OCI-LY3 (cell line): ENCODE results near the gene TRIM16.
"Not testable (repeated sequence)": the region's sequence is repeated elsewhere in the genome, so short reads cannot be mapped to it uniquely, and the experiment has no call there.

ENCODE experiments used
- H2AFZ ChIP-seq: fragments of 200-600, 300-600 bp; shearing (Covaris generic); 2 replicates; pipeline ENCODE4 v1.6.0; 2014; ENCODE audit warnings: antibody characterized with exemption, low read depth, low read length
- H3K27ac ChIP-seq: fragments of 200-600, 300-600 bp; sonication (generic); 2 replicates; pipeline ENCODE4 v1.5.1; 2014; ENCODE audit warnings: mild to moderate bottlenecking, low read length, moderate library complexity, mixed read lengths
- H3K27me3 ChIP-seq: fragments of 200-600, 300-600 bp; sonication (generic); 2 replicates; pipeline ENCODE4 v1.6.1; 2014; ENCODE audit warnings: low read depth, low read length, mixed read lengths
- H3K36me3 ChIP-seq: fragments of 200-600, 300-600 bp; sonication (generic); replicated peaks from 2 replicates; pipeline ENCODE3; 2014; ENCODE audit warnings: low read depth, low read length, mixed read lengths
- H3K4me1 ChIP-seq: fragments of 300-600, 200-600 bp; sonication (generic); 2 replicates; pipeline ENCODE4 v1.6.1; 2014; ENCODE audit warnings: low read length, mixed read lengths
- H3K4me2 ChIP-seq: fragments of 200-600, 300-600 bp; sonication (generic); 2 replicates; pipeline ENCODE4 v1.6.1; 2014; ENCODE audit warnings: low read length, mixed read lengths
- H3K4me3 ChIP-seq: fragments of 300-600, 200-600 bp; sonication (generic); 2 replicates; pipeline ENCODE4 v1.5.1; 2014; ENCODE audit warnings: antibody characterized with exemption, mild to moderate bottlenecking, low read length, moderate library complexity
- H3K79me2 ChIP-seq: fragments of 300-600, 200-600 bp; shearing (Covaris generic); 2 replicates; pipeline ENCODE4 v1.6.1; 2014; ENCODE audit warnings: mild to moderate bottlenecking, low read length, mixed read lengths
- H3K9ac ChIP-seq: fragments of 300-600, 200-600 bp; shearing (Covaris generic); 2 replicates; pipeline ENCODE4 v1.6.0; 2014; ENCODE audit warnings: mild to moderate bottlenecking, low read length, moderate library complexity
- H3K9me3 ChIP-seq: fragments of 200-600, 300-600 bp; shearing (Covaris generic); 2 replicates; pipeline ENCODE4 v1.6.1; 2014; ENCODE audit warnings: low read length, mixed read lengths; ENCODE audit not compliant: insufficient read depth
- H4K20me1 ChIP-seq: fragments of 200-600, 300-600 bp; sonication (generic); 2 replicates; pipeline ENCODE4 v1.6.1; 2016; ENCODE audit warnings: low read length, mixed read lengths; ENCODE audit not compliant: insufficient read depth

The TRIM16 gene

DNA sequence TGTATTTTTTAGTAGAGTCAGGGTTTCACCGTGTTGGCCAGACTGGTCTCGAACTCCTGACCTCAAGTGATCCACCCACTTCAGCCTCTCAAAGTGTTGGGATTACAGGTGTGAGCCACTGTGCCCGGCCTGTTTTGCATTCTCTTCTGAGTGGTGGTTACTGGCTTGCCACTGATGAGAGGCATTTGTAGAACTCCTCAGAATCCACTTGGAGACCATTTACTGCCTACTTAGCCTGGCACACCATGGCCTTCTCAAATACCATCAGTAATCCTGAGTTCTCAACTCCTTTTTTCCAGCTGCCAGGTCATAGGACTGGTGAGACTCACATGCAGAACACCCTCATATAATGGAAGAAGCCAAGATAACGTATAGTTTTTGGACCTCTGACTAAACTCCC, 42.1 kb downstream of the TRIM16 start:
- H3K4me1 ChIP-seq = peaks cover 10% of the 10 kb centered on the region
- H3K36me3 ChIP-seq, H3K27me3 ChIP-seq, H3K9me3 ChIP-seq, H3K27ac ChIP-seq, H3K79me2 ChIP-seq, H4K20me1 ChIP-seq, H3K4me3 ChIP-seq, H3K4me2 ChIP-seq, H3K9ac ChIP-seq, H2AFZ ChIP-seq: not testable (repeated sequence)

DNA sequence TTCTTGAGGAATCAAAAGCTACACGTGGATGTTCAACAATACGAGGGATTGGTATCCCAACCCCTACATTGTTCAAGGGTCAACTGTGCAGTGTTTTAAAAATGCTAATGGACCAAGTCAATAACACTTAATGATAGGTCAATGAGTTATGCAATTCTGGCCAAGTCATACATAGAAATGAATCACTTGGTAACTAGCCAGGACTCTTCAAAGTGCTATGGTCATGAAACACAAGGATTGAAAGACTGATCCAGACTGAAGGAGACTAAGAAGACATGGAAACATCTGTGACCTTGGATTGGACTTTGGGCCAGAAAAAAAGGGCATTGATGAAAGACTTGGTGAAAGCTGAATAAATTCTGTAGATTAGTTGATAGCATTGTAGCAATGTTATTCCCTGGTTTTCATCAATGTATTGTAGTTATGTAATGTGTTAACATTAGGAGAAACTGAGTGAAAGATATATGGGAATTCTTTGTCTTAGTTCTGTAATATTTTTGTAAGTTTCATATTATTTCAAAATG, 53.1 kb downstream of the TRIM16 start:
- not testable (repeated sequence) for H3K36me3 ChIP-seq, H3K27me3 ChIP-seq, H2AFZ ChIP-seq, H3K79me2 ChIP-seq, H3K9me3 ChIP-seq, H4K20me1 ChIP-seq, H3K4me2 ChIP-seq, H3K27ac ChIP-seq, H3K4me3 ChIP-seq, H3K4me1 ChIP-seq, H3K9ac ChIP-seq

DNA sequence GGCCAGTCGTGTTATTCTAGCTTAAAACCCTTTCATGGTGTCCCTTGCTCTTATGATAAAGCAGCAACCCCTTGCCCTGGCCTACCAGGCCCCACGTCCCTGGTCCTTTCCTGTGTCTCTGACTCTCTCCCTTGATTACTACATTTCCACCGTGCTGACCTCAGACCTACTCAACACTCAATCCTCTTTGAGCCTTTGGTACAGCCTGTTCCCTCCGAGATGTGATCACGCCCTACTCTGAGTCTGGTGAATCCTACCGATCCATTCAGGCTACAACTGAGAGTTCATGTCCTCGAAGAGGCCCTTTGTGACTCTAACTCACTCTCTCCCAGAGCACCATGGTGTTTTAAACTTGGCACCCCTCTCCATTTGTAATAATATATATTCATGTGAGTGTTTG, 54.1 kb downstream of the TRIM16 start:
- not testable (repeated sequence) for H4K20me1 ChIP-seq, H3K9me3 ChIP-seq, H3K4me1 ChIP-seq, H3K4me3 ChIP-seq, H3K27ac ChIP-seq, H2AFZ ChIP-seq, H3K4me2 ChIP-seq, H3K36me3 ChIP-seq, H3K9ac ChIP-seq, H3K79me2 ChIP-seq, H3K27me3 ChIP-seq

DNA sequence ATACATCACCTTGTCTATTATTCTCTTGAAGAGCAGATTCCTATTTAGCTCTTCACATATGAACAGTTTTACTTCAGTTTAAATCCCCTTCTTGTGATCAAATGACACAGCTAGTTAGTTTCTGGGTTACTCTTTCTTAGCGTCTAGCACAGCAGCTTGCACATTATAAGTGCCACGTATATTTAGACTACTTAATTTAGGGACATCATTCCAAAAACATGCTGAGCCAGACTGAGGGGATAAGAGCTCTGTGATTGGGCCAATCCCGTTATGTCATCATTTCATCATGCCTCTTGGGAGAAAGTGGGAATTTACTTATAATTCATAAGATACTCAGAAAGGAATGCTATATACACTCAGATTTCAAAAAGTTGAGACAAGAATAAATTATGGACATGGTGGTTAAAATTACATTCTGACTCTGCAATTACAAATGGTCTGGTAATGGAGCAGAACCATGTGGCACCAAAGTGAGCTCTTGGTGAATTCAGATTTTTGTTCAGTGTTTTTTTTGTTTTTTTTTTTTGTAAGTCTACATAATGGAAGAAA, 60.4 kb downstream of the TRIM16 start:
- H3K9ac ChIP-seq, H3K4me2 ChIP-seq, H3K4me1 ChIP-seq, H3K27me3 ChIP-seq, H3K9me3 ChIP-seq, H4K20me1 ChIP-seq, H3K4me3 ChIP-seq, H3K27ac ChIP-seq, H3K36me3 ChIP-seq, H2AFZ ChIP-seq, H3K79me2 ChIP-seq: not testable (repeated sequence)

DNA sequence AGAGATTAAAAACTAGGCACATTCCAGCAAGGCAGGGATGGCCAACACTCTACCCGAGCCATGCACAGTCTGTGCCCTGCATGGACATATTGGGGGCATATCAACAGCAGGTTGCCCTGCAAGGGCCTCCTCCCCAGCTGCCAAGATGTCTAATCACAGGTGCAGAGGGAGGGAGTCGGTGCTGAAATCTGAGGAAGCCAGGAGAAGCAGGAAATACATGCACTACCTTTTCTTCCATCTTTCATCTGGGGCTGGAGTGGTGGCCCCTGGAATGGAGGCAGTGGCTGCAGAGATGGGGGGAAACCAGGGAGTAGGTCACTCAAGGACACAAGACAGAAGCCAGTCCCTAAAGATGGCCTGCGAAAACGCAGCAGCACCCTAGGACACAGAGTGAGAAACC, 60.9 kb downstream of the TRIM16 start:
- H3K4me1 ChIP-seq, H3K4me2 ChIP-seq, H3K27me3 ChIP-seq, H2AFZ ChIP-seq, H3K9me3 ChIP-seq, H3K9ac ChIP-seq, H3K4me3 ChIP-seq, H4K20me1 ChIP-seq, H3K36me3 ChIP-seq, H3K27ac ChIP-seq, H3K79me2 ChIP-seq: not testable (repeated sequence)

DNA sequence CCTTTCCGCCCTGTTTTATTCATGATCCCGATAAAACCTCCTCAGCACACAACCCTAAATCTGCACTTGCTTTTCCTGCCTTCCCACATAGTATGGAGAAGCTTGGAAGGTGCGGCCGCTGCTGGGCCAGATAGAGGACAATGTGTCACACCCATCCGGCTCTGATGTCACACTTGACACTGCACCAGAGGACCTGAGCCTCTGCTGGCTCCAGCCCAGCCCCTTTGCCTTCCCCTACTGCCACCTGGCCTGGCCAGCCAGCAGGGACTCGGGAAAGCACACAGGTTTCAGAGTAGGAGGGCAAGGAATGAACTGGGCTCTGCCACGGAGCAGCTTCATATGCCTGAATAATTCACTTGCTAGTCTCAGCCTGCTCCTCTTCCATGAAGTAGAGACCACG, 62.0 kb downstream of the TRIM16 start:
- not testable (repeated sequence) for H3K27me3 ChIP-seq, H4K20me1 ChIP-seq, H3K4me2 ChIP-seq, H3K4me1 ChIP-seq, H3K36me3 ChIP-seq, H3K4me3 ChIP-seq, H3K27ac ChIP-seq, H3K9ac ChIP-seq, H2AFZ ChIP-seq, H3K79me2 ChIP-seq, H3K9me3 ChIP-seq

DNA sequence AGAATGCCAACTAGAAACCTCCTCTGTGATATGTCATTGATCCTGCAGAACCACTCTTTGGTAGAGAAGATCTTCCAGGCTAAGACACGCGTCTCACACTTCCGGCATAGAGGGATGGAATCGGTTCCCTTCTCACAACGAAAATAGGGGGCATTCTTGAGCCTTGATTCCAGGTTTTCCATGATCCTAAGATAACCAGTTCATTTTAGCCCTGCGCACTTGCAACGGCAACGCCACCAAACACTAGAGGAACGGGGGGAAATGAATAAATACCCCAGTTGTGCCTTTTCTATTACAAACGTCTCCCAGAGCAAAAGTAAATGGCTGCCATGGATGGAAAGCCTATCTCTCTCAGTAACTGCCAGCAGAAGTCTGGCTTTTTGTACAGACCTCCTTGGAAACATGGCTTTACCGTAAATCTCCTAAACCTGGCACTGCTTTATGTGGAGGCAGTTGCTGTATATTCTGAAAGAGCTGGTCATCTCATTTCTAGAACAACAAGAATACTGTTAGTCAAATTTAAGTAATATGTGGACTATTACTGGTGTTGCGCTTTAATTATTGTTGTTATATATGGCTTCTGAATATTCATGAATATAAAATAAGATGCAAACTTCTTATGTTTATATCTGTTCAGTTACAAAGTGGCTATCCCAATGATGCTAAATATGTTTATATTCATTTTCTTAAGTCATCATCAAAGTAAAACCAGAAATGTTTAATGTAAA, 64.6 kb downstream of the TRIM16 start, which contains the start of gene FBXW10B:
TSS of gene FBXW10B (minus strand) at position 374 of the 728 bp plus-strand sequence. CDS start at position 182, 192 bp downstream.
- H3K9me3 ChIP-seq, H4K20me1 ChIP-seq, H3K36me3 ChIP-seq, H3K27me3 ChIP-seq, H3K4me3 ChIP-seq, H3K9ac ChIP-seq, H3K27ac ChIP-seq, H3K4me1 ChIP-seq, H3K4me2 ChIP-seq, H3K79me2 ChIP-seq, H2AFZ ChIP-seq: not testable (repeated sequence)

DNA sequence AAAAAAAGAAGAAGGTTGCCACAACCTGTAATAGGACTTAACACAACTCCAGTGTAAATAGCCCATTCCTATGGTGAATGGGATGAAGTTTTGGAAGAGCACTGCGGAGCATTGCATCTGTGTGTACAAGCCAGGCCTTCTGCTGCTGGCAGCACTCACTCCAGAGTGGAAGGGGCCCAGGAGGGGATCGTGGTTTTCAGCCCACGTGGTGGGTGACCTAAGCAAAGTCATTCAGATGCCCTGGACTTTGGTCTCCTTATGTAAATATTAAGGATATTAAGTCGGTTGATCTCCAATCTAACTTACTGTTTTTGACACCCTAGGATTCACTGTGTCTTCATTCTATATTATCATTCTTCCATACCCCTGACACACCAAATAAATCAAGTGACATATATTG, 67.3 kb downstream of the TRIM16 start:
- not testable (repeated sequence) for H3K4me2 ChIP-seq

DNA sequence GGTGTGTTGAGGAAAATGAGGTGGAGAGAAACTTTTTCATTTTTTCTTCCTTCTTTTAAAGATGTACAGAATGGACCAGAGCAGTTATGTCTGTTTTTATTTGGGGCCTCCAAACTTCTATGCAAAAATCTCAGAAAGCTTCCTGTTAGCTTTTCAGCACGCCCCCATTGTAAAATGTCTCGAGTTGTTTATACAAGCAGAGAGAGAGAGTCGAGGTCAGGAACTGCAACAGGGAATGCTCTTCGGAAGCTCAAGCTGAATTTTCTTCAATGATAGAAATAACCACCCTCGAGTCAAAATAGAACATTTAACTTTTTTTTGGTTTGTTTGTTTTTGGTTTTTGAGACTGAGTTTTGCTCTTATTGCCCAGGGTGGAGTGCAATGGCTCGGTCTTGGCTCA, 68.3 kb downstream of the TRIM16 start:
- not testable (repeated sequence) for H3K9ac ChIP-seq, H3K4me3 ChIP-seq, H2AFZ ChIP-seq, H3K9me3 ChIP-seq, H3K27ac ChIP-seq, H4K20me1 ChIP-seq, H3K4me2 ChIP-seq, H3K79me2 ChIP-seq, H3K36me3 ChIP-seq, H3K4me1 ChIP-seq, H3K27me3 ChIP-seq

More for the DNA sequence above, 67.3 kb downstream of the TRIM16 start:
- H2AFZ ChIP-seq, H3K9ac ChIP-seq, H3K4me3 ChIP-seq, H3K27ac ChIP-seq, H3K4me1 ChIP-seq, H3K36me3 ChIP-seq, H3K79me2 ChIP-seq, H4K20me1 ChIP-seq, H3K9me3 ChIP-seq, H3K27me3 ChIP-seq: not testable (repeated sequence)

DNA sequence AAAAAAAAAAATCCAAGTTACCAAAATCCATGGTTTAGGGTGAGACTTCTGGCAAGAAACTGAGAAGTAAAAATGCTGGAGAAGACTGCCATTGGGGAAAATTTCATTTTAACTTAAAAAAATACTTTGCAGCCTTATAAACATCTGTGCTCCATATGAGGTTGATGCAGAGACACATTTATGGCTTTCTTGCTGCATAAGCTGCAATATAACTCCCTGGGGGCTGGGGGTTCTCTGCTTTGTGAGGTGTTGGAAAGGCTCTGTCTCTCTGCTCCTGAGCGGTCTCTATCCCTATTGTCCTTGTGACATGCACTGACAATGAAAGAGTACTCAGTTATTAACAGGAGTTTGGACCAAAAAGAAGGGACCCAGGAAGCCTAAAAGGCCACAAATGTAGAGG, 71.0 kb downstream of the TRIM16 start:
- not testable (repeated sequence) for H3K4me3 ChIP-seq, H3K36me3 ChIP-seq, H3K4me1 ChIP-seq, H2AFZ ChIP-seq, H3K27me3 ChIP-seq, H3K9ac ChIP-seq, H3K9me3 ChIP-seq, H3K27ac ChIP-seq, H4K20me1 ChIP-seq, H3K79me2 ChIP-seq
- 0 out of 2 replicates have a peak overlapping the region, but pooled peaks have one; percentile 28 for H3K4me2 ChIP-seq
